Breast epithelium (tissue), 4 donors: ENCODE measurements around the gene PVALEF. TPM values are rescaled to one million over a fixed set of nuclear protein-coding genes. Genes with fewer than 3 reads are reported as not detected.

ENCODE experiments used
- DNase-seq, 2 donors: peaks; one replicate each; pipeline ENCODE4 v3.0.0-alpha.2; 2019; ENCODE audit warnings: low spot score in 2 of 2
- H3K27ac ChIP-seq, 2 donors: fragments of 200-600 bp; sonication (generic) in 1 of 2; one replicate each; pipeline ENCODE4 v1.5.1; 2016 to 2019; ENCODE audit warnings: mild to moderate bottlenecking in 1 of 2
- H3K27me3 ChIP-seq, 2 donors: fragments of 200-600 bp; sonication (generic) in 1 of 2; one replicate each; pipeline versions ENCODE4 v1.5.1 to v1.6.0; 2017 to 2019; ENCODE audit warnings: control low read depth in 1 of 2, mild to moderate bottlenecking in 1 of 2
- H3K36me3 ChIP-seq: fragments of 200-600 bp; one replicate; pipeline ENCODE4 v1.5.1; 2019
- H3K4me1 ChIP-seq, 2 donors: fragments of 200-600 bp; sonication (generic); one replicate each; pipeline ENCODE4 v1.5.1; 2016 to 2019; ENCODE audit warnings: control low read depth in 1 of 2
- H3K4me3 ChIP-seq, 3 donors: fragments of 200-600 bp; sonication (generic); 1 replicate in 2 of 3; 2 replicates in 1 of 3; pipeline ENCODE4 v1.5.1; 2016 to 2019; ENCODE audit warnings: mild to moderate bottlenecking in 3 of 3, moderate library complexity in 2 of 3
- H3K9me3 ChIP-seq, 2 donors: fragments of 200-600 bp; sonication (generic) in 1 of 2; one replicate each; pipeline ENCODE4 v1.5.1; 2016 to 2019; ENCODE audit warnings: control low read depth in 1 of 2
- POLR2A ChIP-seq: fragments of 450-650 bp; IDR thresholded peaks from one replicate; pipeline ENCODE4 v1.6.1; 2016; ENCODE audit warnings: antibody characterized with exemption, mild to moderate bottlenecking, moderate library complexity
- POLR2AphosphoS5 ChIP-seq, 3 donors: sonication (generic); formaldehyde crosslinking; IDR thresholded peaks; one replicate each; pipeline ENCODE4 v1.6.1; 2017; ENCODE audit warnings: antibody characterized with exemption in 3 of 3
- intact Hi-C: fragments of 100-400 bp; cut with DNase I; formaldehyde crosslinking; loops from one replicate; pipeline ENCODE4 v1.15.1; 2023; ENCODE audit warnings: low total_unique reads
- total RNA-seq, 3 donors: library from RNA; depleted of rRNA; stranded (reverse); fragments of >200 nt; gene quantifications; one replicate each; pipeline ENCODE4 v1.1.0, GENCODE V29; 2016
- TF ChIP-seq, protein P1 (sequence below), 3 donors: fragments of 450-650 bp; IDR thresholded peaks; one replicate each; pipeline ENCODE4 v1.5.1; 2016 to 2017; ENCODE audit warnings: antibody characterized with exemption in 3 of 3, mild to moderate bottlenecking in 3 of 3, moderate library complexity in 3 of 3

PVALEF gene
- total RNA-seq, 3 donors from 2014 or later, result not detected

DNA sequence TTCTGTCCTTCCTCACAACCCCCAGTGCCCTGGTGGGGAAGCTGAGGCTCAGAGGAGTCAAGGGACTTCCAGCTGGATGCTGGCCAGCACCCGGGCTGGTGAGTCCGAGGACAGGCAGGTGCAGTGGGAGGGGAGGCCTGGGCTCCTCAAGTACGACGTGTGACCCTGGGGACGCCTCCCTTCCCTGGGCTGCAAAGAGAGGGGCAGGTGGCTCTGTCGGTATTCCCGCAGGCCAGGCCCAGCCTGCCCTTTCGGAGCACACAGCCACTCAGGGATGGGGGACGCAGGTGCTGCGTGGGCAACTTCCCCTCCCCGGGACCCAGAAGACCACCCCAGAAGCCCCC, 33.1 kb upstream of the PVALEF start:
- TF ChIP-seq POLR2AphosphoS5 (IDR thresholded peaks at IDR 0.05) (no peak), POLR2A (no peak)
- TF ChIP-seq, protein P1, sequence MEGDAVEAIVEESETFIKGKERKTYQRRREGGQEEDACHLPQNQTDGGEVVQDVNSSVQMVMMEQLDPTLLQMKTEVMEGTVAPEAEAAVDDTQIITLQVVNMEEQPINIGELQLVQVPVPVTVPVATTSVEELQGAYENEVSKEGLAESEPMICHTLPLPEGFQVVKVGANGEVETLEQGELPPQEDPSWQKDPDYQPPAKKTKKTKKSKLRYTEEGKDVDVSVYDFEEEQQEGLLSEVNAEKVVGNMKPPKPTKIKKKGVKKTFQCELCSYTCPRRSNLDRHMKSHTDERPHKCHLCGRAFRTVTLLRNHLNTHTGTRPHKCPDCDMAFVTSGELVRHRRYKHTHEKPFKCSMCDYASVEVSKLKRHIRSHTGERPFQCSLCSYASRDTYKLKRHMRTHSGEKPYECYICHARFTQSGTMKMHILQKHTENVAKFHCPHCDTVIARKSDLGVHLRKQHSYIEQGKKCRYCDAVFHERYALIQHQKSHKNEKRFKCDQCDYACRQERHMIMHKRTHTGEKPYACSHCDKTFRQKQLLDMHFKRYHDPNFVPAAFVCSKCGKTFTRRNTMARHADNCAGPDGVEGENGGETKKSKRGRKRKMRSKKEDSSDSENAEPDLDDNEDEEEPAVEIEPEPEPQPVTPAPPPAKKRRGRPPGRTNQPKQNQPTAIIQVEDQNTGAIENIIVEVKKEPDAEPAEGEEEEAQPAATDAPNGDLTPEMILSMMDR (IDR thresholded peaks at IDR 0.05), result no peak
- DNase-seq, result no peak
- no peaks in the 10 kb centered on the region for H3K4me1 ChIP-seq
- H3K27me3 ChIP-seq, result no peaks in the 10 kb centered on the region
- no peak overlapping the region for H3K27ac ChIP-seq
- no peaks in the 10 kb centered on the region for H3K9me3 ChIP-seq
- H3K4me3 ChIP-seq, result no peak overlapping the region
- intact Hi-C loops, result no loop called here
- H3K36me3 ChIP-seq, result no peaks in the 10 kb centered on the region

DNA sequence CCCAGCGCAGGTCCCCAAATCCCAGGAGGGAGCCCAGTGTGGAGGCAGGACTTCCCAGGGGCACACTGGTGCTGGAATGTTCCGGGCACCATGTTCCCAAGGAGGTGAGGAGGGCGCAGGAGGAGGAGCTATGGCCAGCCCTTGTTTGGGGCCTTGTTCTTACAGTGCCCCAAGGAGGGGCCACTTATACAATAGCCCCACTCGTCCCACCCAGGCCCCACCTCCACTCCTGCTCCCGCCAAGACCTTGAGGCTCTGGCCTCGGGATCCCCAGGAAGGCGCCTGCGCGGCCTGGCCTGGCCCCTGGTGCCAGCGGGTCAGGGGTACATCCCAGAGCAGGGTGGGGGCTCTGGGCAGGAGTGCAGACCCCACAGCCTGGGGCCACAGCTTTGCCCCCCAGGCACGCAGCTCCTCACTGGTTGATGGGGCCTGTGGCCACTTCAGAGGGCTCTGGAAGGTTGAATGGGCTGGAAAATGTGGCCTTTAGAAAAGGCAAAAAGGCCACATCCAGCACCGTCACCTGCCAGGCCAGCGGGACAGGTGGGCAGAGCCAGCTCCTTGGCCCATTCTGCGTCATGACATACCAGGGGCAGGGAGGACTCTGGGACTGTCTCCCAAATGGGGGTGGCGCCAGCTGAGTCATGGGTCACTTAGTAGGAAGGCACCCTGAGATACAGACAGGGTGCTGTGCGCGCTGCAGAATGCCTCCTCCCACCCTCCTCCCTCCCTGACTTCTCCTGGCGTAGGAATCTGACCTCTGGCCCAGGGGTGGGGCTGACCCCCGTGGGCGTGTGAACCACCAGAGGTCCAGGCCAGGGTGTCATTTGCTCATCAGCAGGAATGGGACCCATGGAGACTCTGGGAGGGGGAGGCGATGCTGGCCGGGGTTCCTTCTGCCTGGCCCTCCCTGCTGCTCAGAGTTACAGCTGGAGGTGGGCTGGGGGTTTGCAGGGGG, 32.3 kb upstream of the PVALEF start:
- intact Hi-C loops, result no loop called here
- Histone ChIP-seq H3K36me3 (no peaks in the 10 kb centered on the region), H3K27ac (no peak overlapping the region), H3K27me3 (no peaks in the 10 kb centered on the region), H3K9me3 (no peaks in the 10 kb centered on the region), H3K4me1 (no peaks in the 10 kb centered on the region), H3K4me3 (no peak overlapping the region)
- TF ChIP-seq, protein P1 (IDR thresholded peaks at IDR 0.05), result no peak
- no peak for TF ChIP-seq POLR2A
- no peak for TF ChIP-seq POLR2AphosphoS5 (IDR thresholded peaks at IDR 0.05)
- no peak for DNase-seq

DNA sequence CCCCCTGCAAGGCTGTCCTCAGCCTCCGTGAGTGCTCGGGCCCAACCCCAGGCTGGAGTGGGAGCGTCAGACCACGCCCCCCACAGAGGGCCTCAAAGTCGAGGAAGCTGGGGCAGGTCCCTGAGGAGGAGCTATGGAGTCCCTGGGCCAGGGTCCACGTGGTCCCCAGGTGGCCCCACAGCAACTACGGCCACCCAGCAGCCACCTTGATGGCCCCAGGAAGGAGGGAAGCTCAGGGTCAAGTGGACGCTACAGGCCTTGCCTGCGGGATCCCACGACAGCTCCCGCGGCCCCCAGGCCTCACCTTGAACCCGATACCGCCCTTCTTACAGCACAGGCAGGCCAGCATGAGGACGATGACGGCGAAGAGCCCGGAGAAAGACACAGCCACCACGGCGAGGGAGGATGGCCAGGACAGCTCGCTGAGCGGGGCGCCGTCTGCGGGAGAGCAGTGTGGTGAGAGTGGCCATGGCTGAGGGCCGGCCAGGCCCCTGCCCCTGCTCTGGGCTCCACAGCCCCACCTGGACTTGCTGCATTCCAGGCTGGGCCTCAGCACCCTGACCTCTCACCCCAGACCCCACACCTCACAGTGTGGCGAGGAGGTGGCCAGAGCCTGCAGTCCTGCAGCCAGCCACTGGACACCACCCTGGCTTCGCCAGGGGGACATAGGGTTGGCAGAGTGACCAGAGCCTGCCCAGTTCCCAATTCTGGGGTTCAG, 31.1 kb upstream of the PVALEF start:
- TF ChIP-seq POLR2A, result no peak
- TF ChIP-seq, protein P1 (IDR thresholded peaks at IDR 0.05), result no peak
- TF ChIP-seq POLR2AphosphoS5 (IDR thresholded peaks at IDR 0.05), result no peak
- no peak overlapping the region for H3K27ac ChIP-seq
- H3K4me1 ChIP-seq, result no peaks in the 10 kb centered on the region
- no peak overlapping the region for H3K4me3 ChIP-seq
- H3K36me3 ChIP-seq, result no peaks in the 10 kb centered on the region
- intact Hi-C loops, result no loop called here
- DNase-seq, result no peak
- H3K9me3 ChIP-seq, result no peaks in the 10 kb centered on the region
- H3K27me3 ChIP-seq, result no peaks in the 10 kb centered on the region

DNA sequence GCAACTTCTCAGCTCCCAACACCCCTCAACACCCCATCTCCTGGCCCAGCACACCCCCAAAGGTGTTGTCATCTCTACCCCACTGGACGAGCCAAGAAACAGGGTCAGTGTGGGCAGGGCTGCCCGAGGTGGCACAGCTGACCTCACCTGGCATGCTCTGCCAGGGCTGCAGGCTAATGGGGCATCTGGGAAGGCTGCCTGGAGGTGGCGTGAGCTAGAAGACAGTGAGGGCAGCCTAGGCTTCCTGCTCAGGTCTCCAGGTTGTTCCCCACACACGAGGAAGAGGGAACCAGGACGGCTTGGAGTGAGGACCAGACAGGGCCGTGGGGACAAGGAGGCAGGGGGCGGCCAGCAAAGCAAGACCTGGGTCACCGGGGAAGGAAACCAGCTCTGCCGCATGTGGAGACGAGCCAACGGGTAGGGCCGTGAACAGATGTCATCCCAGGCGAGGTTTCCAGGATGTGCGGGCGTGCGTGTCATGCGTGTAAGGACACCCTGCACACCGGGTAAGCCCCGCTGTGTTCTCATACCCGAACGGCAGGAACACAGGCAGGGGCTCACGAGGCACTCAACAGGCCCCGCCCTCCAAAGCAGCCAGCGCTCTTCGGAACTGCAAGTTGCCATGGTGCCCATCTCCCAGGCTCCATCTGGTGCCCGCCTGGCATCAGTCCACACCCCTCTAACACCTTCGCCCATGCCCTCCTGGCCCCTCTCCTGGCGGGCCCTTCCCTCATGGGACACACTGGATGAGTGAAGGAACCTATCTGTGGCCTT, 29.6 kb upstream of the PVALEF start:
- no peak for DNase-seq

More for the DNA sequence above, 29.6 kb upstream of the PVALEF start:
- no peaks in the 10 kb centered on the region for H3K9me3 ChIP-seq
- H3K4me3 ChIP-seq, result no peak overlapping the region
- intact Hi-C loops, result no loop called here
- H3K36me3 ChIP-seq, result no peaks in the 10 kb centered on the region
- H3K27me3 ChIP-seq, result no peaks in the 10 kb centered on the region
- H3K4me1 ChIP-seq, result no peaks in the 10 kb centered on the region
- no peak overlapping the region for H3K27ac ChIP-seq
- TF ChIP-seq POLR2AphosphoS5 (IDR thresholded peaks at IDR 0.05) (no peak), POLR2A (no peak)
- TF ChIP-seq, protein P1 (IDR thresholded peaks at IDR 0.05), result no peak
